ENCODE results near the gene PCBP3. TPM values are rescaled to one million over a fixed set of nuclear protein-coding genes. Genes with fewer than 3 reads are reported as not detected.
A peak's percentile ranks its signal among the peaks of the same experiment; 100 is the strongest.

PCBP3 gene
- total and polyA plus RNA-seq, 2 of the 13 experiments (the other 11 are each of a cell fraction or from before 2014, with no cell fraction given): not detected

DNA sequence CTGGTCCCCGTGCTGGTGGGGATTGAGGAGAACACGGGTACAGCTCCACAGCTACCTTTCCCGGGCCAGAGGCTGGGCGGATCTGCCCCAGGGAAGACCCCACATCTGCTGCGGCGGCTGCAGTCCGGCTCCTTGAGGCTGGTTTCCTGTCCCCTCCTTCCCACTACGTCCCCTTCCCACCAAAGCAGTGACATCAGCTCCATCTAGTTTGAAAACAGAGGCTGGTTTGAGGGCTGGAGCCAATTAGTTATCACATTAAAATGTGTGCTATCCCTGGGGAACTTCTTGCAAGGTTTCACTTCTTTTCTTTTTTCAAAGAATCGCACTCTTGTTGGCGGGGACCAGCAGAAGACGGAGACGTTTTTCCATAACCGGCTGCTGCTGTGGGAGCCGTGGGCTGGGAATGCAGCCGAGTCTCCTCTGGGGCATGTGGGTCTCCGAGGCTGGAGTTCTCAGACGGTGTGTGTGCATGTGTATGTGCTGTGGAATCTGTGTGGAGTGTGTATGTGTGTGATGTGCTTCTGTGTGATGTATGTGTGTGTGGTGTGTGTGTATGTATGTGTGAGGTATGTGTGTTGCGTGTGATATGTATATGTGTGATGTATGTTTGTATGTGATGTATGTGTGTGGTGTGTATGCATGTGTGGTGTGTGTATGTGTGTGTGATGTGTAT, 8.9 kb upstream of the PCBP3 start:
- DNase-seq (ENCODE audit: low spot score) (no peak), ATAC-seq (no peak), FAIRE-seq (no peak)
- intact Hi-C loops (cut with micrococcal nuclease; ENCODE audit: unreplicated experiment) (no loop called here), in situ Hi-C loops (cut with HindIII; ENCODE audit: extremely low pct_ligation_motif_present, low pct_unique_long_range_greater_than_20kb) (no loop called here)
- Histone ChIP-seq H2AFZ (ENCODE audit: low read length) (no peak overlapping the region), H3K9me3 (ENCODE audit: low read length) (0 out of 2 replicates have a peak, but pooled peaks cover 6% of the 10 kb centered on the region), H4K20me1 (ENCODE audit: insufficient read depth, low read length) (no peaks in the 10 kb centered on the region), H3K4me1 (ENCODE audit: insufficient read depth, low read length) (no peaks in the 10 kb centered on the region), H3K79me2 (ENCODE audit: insufficient read depth, low read length) (no peaks in the 10 kb centered on the region), H3K27me3 (ENCODE audit: control insufficient read depth in 1 of 2, insufficient read depth in 2 of 2, low read length in 2 of 2) (peaks cover 2% of the 10 kb centered on the region in 2 experiments; a peak in 3 of 5 replicates), H3K36me3 (replicated peaks in 1 of 2; ENCODE audit: control insufficient read depth in 1 of 2, insufficient read depth in 2 of 2, low read length in 2 of 2) (no peaks in the 10 kb centered on the region), H3K4me2 (ENCODE audit: low read depth, low read length) (no peak overlapping the region), H3K27ac (ENCODE audit: extremely low read length, insufficient read depth, low read length) (no peak overlapping the region), H3K4me3 (replicated peaks in 1 of 3; ENCODE audit: insufficient read depth in 1 of 3, low read depth in 2 of 3, low read length in 3 of 3) (no peak overlapping the region), H3K9ac (ENCODE audit: insufficient read depth, low read depth, low read length) (no peak overlapping the region)
- no TSS peak for BruUV-seq (replicated peaks)
- CTCF ChIA-PET (ENCODE audit: low intra/inter-chr PET ratio, low total read pairs): no interaction called here
- POLR2A ChIA-PET: no interaction called here
- 65% methylated on average over 14 of the region's 18 CpGs for WGBS (ENCODE audit: low lambda C conversion rate)
- TF ChIP-seq RAD51 (IDR thresholded peaks at IDR 0.05; ENCODE audit: borderline replicate concordance) (peak; percentile 10; the same call in 1 of the 2 replicates), NBN (conservative IDR thresholded peaks at IDR 0.05) (peak; percentile 30; the same call in 1 of the 2 replicates), FOXP1 (IDR thresholded peaks at IDR 0.05) (0 out of 2 replicates have a peak, but pooled peaks have one; percentile 3), FOXP1 (CRISPR knock-in tag; IDR thresholded peaks at IDR 0.05) (no peak), THAP11 (CRISPR knock-in tag; IDR thresholded peaks at IDR 0.05) (no peak)

DNA sequence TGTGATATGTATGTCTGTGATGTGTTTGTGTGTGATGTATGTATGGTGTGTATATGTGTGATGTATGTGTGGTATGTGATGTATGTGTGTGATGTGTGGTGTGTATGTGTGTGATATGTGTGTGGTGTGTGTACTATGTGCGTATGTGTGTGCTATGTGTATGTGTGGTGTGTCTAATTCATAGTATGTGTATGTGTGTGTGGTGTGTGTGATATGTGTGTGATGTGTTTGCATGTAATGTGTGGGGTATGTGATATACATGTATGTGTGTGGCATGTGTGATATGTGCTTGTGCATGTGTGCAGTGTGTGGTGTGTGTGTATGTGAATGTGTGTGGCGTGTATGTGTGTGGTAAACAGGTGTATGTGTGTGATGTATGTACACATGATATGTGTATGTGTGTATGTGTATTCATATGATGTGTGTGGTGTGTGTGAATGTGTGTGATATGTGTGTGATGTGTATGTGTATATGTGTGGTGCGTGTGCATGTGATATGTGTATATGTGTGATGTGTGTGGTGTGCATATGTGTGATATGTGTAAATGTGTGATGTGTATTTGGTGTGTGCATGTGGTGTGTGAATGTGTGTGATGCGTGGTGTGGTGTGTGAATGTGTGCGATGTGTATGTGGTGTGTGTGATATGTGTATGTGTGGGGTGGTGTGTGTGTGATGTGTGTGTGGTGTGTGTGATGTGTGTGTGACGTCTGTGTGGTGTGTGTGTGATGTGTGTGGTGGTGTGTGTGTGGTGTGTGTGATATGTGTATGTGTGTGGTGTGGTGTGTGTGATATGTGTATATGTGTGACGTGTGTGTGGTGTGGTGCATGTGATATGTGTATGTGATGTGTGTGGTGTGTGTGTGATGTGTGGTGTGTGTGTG, 8.0 kb upstream of the PCBP3 start:
- no peak overlapping the region for H3K4me2 ChIP-seq (ENCODE audit: low read depth, low read length)
- no peak overlapping the region for H3K9ac ChIP-seq (ENCODE audit: insufficient read depth, low read depth, low read length)
- peak; percentile 10; the same call in 1 of the 2 replicates for TF ChIP-seq ZNF646 (CRISPR knock-in tag; IDR thresholded peaks at IDR 0.05)
- peak; percentile 83 for TF ChIP-seq MNT (IDR thresholded peaks at IDR 0.05)

More for the DNA sequence above, 8.0 kb upstream of the PCBP3 start:
- H3K79me2 ChIP-seq (ENCODE audit: insufficient read depth, low read length): no peaks in the 10 kb centered on the region
- ChIA-PET POLR2A (no interaction called here), CTCF (ENCODE audit: low intra/inter-chr PET ratio, low total read pairs) (no interaction called here)
- no peak overlapping the region for H3K27ac ChIP-seq (ENCODE audit: extremely low read length, insufficient read depth, low read length)
- no peak overlapping the region for H2AFZ ChIP-seq (ENCODE audit: low read length)
- H3K4me1 ChIP-seq (ENCODE audit: insufficient read depth, low read length): no peaks in the 10 kb centered on the region
- intact Hi-C loops (cut with micrococcal nuclease; ENCODE audit: unreplicated experiment): no loop called here
- no peak for DNase-seq (ENCODE audit: low spot score)
- no peaks in the 10 kb centered on the region for H3K36me3 ChIP-seq (replicated peaks in 1 of 2; ENCODE audit: control insufficient read depth in 1 of 2, insufficient read depth in 2 of 2, low read length in 2 of 2)
- in situ Hi-C loops (cut with HindIII; ENCODE audit: extremely low pct_ligation_motif_present, low pct_unique_long_range_greater_than_20kb): no loop called here
- H3K4me3 ChIP-seq (replicated peaks in 1 of 3; ENCODE audit: insufficient read depth in 1 of 3, low read depth in 2 of 3, low read length in 3 of 3): no peak overlapping the region
- ATAC-seq: no peak
- peak; percentile 89 for FAIRE-seq
- H3K27me3 ChIP-seq (ENCODE audit: control insufficient read depth in 1 of 2, insufficient read depth in 2 of 2, low read length in 2 of 2): peaks cover 0 to 2% of the 10 kb centered on the region in 2 experiments; a peak in 2 of 5 replicates
- no TSS peak for BruUV-seq (replicated peaks)
- no peaks in the 10 kb centered on the region for H4K20me1 ChIP-seq (ENCODE audit: insufficient read depth, low read length)
- WGBS (ENCODE audit: low lambda C conversion rate): 58% methylated on average over 7 of the region's 7 CpGs
- H3K9me3 ChIP-seq (ENCODE audit: low read length): 0 out of 2 replicates have a peak, but pooled peaks cover 6% of the 10 kb centered on the region

Measured in HepG2 (cell line).